LoVo (cell line): ENCODE data around the gene IGSF11.
"Not testable (repeated sequence)": the region's sequence is repeated elsewhere in the genome, so short reads cannot be mapped to it uniquely, and the experiment has no call there.

Experiments
- DNase-seq: peaks from one replicate; pipeline ENCODE4 v3.0.0-alpha.2; 2016; ENCODE audit warnings: low spot score

Gene IGSF11

DNA sequence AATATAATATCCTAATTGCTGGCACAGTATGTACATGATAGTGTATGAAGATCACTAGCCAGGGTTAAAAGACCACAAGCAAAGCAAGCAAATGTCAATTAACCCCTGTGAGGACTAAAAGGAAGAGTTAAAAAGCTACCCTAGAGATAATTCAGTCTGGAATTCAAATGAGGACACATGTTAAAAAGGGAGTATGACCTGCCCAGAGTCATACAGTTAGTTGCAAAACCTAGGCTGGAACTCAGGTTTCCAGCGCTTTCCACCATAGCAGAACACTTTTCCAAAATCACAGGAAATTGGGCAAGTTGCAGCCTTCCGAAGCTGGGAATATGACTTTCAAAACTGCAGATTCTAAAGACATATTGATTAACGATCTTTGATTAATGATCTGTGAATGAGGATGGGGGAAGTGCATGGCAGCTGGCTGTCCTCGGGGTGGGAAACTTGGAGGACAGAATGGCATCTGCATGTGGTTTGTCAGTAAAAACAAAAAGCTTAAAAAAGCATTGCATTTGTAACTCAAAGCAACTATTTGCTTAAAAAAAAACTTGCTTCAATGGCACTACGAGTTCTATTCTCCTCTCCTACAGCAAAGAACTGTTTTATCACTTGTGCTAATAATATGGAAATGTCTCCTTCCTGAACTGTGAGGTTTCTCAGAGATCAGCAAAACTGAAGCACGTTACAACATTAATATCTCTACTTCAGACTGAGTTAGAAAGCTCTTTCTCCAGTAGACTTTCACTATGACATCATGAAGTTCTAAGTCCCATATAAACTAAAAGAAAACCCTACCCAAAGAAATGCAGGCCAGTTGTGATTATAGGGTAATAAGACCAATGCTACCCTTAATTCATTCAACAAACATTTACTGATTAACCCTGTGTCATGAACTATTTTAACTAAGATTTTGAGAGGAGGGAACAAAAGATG is 46.2 kb downstream of the IGSF11 start:
- no peak for DNase-seq

DNA sequence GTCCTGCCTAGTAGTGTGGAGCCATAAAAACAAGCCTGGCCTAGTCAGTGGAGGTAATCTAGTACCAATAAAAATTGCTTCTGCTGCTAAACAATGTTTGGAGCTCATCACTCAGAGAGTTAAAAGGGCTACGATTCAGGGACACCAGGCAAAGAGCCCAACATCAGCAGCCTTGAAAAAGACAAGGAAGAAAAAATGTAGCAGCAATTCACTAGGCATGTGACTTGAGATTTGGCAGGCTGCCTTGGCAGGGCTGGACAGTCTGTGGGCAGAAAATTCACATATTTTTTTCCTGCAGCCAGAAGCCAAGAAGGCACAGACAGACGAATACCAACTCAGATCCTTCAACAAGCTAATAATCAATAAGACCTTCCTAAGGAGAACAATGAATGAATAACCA is 47.2 kb downstream of the IGSF11 start:
- no peak for DNase-seq

DNA sequence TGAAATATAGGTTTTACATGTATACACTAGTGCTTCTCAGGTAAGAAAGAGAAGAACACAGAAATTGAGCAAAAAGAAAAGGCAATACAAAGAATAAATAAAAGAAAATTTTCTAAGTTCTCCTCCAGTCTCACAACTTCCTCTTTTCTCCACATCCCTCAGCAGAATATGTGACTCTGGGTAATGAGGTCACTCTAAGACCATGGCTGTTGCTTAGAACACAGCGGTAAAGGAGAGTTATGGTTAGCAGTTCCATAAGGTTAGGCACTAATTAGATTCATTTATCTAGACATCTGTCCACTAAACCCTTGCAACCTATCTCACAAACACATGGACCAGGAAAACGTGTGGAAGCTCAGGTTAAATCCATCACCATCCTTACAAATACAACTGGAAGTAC is 47.9 kb downstream of the IGSF11 start:
- no peak for DNase-seq

DNA sequence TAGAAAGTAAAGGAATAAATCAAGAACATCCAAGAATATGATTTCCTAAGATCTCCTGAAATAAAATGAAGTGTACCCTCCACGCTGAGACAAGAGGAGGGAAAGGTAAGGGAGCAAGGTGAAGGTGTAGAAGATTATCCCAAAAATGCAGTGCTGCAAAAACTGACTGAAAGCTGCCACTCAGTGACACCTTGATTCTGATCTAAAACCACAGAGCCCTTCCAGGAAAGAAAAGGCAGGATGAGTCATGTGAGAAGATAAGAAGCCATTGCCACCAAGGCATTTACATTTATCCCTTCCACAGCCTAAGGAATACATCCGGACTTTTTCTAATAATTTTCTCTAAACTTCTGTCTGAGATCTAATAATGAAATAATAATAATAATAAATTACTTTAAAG is 49.9 kb downstream of the IGSF11 start:
- DNase-seq: no peak

DNA sequence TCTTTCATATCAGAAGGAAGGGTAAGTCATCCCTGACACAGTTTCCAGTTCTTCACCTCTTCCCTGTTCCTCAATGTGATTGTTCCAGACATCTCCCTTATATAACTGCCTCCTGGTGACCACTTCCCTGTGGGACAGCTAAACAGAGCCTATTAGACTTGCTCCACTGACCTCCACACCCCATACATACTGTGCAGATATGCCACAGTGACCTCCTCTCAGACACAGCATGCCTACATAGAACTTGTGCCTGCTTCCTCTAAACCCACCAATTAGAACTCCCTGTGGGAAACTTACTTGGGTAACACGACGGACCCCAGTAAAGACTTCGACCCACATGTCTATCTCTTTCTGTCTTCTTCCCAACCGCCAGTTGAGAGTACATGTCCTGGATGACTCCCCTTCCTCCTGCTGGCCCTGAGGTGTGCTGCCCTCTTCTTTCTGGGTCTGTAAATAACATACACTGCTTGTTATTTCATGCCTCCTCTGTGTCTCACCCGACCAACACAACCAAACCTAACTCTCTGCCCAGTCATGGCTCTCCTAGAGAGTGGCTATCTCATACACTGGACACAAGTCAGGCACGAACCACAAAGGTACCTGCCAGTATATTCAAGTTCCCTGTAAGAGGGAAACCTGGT is 53.0 kb downstream of the IGSF11 start:
- DNase-seq: no peak

DNA sequence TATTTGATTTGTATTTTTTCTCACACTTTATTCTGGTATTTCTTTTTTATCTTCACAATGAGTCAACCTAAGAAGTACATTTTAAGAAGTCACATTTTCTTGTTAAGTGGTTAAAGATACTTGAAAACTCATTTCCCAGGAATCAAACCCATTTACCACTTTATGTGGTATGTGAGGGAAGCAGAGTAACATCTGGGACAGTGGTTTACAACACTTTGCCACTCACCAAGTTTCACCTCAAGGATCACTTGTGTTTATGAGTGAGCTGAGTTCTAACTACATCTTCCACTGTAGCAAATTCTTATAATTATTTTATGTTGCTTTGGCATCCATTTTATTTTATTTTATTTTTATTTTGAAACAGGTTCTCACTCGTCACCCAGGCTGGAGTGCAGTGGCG is 53.8 kb downstream of the IGSF11 start:
- no peak for DNase-seq

DNA sequence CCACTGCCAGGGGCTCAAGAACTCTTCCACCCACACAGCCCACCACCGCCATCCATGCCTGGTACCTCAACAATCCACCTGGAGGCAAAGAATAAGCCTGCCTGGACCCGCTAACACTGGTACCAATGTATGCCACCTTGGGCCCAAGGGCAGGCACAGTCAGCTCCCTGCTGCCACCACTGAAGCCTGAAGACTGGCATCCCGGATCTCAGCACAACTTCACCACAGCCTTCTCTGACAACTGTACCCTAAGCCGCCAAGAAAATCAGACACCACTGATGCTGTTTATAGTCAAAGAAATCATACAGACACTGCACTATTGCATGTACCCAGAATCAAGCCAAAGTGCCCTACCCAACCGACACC is 56.3 kb downstream of the IGSF11 start:
- DNase-seq: no peak

DNA sequence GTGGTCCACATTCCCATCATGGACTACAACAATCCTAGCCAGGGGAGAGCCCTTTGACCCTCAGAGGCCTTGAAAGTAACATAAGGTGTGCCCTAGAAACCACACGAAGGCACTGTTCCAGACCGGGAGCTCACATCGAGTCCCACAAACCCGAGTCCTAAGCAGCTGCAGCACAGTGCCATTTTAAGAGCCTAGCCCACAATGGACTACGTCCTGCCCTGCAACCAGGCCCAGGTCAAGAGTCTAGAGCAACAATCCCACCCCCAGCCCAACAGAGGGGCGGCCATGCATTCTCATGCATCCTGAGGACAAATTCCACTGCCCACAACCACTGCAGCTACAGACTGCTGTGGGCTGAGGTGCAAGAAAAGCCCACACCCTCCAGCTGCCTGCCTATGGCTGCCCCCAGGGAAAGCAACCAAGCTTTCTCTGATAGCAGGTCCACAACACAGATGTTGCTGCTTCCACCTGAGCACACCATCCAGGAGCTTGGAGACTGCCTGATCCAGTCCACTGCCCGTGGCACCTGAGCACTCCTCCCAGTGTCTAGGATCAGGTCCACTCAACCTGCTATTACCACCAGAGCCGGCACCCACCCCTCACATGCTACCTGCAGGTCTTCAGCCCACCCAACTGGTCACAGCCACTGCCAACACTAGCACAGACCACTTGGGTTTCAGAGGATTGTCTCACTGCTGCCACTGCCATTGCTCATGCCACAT is 56.8 kb downstream of the IGSF11 start:
- DNase-seq: no peak

DNA sequence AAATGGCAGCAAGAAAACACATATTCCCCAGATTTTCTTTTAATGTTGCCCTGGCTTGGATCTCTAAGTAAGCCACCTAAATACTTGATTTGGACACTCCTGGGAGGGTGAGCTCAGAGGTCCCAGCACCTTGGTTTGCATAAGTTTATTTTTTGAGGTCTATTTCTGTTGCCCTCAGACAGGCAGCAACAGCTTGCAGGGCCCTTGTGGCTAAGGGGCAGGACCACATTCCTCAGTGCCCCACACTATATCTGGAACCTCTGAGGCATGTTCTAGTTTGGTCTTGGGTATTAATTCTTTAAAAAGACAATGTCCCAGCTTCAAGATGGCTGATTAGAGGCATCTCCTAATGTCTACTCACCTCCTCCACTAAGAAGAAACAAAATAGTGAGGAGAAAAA is 57.5 kb downstream of the IGSF11 start:
- no peak for DNase-seq

DNA sequence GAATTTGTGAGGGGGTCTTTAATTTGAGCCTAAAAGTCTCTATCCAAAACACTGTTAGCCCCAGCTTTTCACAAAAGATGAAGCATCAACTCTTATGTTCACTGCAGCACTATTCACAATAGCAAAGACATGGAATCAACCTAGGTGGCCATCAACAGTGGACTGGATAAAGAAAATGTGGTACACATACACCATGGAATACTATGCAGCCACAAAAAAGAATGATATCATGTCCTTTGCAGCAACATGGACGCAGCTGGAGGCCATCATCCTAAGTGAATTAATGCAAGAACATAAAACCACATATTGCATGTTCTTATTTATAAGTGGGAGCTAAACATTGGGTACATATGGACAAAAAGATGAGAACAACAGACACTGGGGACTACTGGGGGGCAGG is 59.2 kb downstream of the IGSF11 start:
- not testable (repeated sequence) for DNase-seq

DNA sequence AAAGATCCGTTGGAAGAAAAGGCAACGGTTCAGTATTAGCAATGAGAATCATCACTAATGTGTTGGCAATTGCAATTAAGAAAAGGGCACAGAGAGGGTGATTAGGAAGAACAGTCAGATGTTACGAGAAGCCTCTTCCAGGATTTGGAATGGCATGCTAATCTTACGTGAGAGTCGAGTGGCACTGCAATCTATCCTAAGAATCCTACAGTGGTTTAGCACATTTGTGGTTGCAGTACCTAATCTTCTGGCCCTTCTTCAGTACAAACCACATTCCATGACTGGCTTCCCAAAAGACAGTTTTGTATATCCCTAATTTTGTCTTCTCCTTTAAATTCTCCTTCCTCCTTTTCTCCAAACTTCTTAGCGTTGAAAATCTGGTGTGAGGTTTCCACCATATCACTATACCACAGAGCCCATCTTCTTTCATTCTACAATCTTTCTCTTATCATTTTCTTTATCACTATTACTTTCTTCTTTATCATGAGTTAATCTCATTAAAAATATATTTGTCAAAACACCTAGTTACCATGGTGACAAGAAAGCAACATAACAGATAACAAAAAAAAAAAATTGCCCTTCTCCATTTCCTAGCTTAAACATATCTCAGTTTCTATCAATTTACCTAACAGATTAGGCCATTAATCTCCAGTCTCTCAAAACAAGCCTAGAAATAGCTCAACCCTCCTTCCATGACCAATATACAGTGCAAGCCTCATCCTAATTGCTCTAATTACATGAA is 60.1 kb downstream of the IGSF11 start:
- DNase-seq: no peak

DNA sequence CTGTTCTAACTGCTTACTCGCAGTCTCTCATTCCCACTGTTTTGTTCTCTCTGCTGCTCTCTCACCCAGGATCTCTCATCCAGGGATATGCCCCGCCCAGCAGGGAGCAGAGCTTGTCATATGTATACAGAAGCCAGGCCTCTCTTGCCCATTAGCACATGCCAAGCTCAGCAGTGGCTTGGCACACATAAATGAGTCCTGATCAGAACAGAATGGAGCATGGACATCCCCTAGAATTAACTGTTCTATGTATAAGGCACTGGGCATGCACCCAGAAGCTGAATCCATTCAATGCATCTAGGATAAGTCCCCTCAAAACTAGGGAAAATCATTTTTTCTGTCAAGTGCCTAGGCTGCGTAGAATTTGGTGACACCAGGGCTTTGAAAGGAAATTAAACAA is 61.6 kb downstream of the IGSF11 start:
- DNase-seq: no peak

DNA sequence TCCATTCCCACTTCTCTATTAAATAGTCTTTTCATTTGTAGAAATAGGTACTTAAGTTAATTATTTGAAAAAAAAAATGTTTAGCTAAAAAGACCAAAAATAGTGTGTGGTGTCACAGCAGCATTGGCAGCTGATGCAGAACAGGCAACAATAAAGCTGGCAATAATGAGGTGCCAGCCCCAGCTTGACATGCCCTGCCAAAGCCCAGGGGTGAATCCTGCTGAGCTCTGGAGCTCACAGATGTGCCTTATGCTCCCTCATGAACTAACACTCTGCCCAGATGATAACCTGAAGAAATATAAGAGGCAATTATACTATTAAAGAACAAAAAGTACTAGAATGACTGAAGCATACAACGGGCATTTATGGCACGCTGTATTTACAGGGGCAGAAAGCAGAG is 63.8 kb downstream of the IGSF11 start:
- DNase-seq: no peak

DNA sequence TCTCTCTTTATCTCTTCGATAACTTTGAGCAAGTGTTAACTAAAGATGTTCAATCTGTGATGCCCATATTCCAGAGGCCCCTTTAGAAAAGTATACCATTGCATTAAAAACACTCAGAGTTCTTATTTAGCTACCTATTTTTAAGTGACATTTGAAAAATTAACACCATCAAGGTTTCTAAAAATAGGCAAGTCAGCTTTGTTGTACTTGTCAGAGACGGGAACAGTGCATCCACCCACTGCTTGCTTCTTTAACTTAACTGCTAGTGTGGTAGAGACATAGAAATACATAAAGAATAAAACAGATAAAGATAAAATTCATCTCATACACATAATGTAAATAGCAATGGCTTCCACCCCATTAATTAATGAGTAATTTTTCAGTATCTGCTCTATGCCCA is 66.0 kb downstream of the IGSF11 start:
- no peak for DNase-seq

DNA sequence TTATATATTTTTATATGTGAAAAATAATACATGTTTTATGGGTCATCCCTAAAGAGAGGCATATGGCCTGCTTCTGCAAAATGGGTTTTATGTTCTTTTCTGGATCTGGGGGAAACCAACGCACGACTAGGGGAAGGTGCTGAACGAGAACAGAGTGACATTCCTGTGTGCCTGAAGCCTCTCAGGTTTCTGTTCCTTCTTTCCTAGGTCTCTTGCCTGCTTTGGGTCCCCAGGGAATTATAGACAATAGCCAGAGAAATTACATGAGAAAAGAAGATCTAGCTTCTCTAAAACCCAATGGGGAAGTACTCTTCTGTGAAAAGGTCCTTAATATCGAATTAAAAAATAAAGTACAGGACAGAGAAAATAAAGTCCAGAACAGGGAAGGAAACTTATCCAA is 66.5 kb downstream of the IGSF11 start:
- no peak for DNase-seq

DNA sequence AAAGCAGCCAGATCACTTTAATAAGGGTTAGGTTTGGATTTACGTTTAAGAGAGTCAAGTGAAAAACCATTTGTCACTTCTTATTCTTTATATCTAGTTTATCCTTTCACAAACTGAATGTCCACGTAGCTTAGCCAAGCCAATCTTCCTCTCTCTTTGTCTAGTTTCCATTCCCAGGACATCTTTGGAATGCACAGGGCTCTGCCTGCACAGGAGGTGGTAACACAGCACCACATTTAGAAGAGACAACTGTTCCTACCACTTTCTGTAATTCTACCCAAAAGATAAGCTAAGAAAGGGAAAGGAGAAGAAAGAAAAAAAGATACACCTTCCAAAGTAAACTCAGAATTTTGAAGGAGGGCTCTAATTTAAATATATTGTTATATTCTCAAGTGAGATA is 67.9 kb downstream of the IGSF11 start:
- DNase-seq: no peak

DNA sequence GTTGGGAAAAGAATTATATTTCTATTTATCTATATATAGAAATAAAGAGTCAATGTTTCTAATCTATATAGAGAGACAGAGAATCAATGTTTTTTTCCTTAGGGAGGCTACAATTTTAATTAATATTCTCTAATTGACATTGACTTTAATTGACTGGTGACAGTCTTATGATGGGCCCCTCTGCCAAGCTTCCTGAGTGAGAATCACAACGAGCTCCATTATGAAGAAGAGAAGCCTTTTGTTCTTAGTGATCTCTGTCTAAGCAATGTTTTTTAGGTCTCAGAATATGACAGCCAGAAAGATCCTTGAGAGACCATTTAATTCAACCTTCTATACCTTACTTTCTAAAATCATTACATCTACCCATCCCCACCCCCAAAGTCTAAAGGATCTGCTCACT is 70.9 kb downstream of the IGSF11 start:
- no peak for DNase-seq

DNA sequence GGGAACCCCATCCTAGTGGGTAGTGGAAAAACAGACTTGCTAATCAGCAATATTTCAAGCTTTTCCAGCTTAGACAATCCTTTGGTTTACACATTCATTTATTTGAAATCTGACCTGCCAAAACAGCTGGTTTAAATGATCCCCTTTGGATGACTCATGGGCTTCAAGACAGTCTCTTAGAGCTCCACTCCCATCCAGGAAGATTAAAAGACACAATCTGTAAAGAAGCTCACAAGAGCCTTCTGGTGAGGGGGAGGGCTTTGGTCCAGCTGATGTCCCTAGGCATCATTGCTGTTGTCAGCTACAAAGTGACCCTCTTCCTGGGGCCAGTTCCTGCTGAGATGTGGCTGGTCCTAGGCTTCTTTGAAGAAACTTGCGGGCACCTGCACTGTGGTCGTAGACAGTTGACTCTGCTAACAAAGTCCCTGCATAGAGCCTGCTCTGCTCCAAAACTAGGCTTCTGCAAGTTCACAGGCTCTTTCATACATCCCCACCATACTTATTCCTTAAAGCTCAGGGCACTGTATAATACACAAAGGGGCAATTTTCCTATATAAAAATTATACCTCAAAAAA is 73.7 kb downstream of the IGSF11 start:
- DNase-seq: no peak

DNA sequence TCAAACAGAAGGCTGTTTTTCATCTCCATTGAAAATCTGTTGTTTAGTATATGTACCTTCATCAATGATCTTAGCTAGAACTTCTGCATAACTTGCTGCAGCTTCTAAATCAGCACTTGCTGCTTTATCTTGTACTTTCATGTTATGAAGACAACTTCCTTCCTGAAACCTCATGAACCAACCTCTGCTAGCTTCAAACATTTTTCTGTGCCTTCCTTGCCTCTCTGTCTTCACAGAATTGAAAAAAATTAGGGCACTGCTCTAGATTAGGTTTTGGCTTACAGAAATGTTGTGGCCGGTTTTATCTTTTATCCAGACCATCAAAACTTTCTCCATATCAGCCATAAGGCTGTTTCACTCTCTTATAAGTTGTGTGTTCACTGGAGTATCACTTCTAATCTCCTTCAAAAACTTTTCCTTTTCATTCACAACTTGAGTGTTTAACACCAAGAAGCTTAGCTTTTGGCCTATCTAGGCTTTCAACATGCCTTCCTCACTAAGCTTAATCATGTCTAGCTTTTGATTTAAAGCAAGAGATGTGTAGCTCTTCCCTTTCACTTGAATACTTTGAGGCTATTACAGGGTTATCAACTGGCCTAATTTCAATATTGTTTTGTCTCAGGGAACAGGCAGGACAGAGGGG is 78.6 kb downstream of the IGSF11 start:
- DNase-seq: no peak

DNA sequence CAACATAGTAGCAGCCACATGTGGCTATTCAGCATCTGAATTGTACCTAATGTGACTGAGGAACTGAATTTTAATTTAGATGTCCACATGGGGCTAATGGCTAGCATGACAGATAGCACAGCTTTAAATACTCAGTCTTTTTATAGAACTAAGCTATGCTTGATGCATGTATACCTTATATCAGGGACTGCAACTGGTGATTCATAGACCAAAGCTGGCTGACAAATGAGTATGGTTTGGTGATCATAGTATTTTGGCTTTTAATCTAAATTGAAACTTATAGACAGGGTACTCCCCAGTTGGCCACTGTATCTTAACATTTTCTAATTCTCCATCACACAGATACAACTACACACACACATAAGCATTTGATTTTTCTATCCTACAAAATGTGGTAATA is 83.6 kb downstream of the IGSF11 start:
- no peak for DNase-seq

DNA sequence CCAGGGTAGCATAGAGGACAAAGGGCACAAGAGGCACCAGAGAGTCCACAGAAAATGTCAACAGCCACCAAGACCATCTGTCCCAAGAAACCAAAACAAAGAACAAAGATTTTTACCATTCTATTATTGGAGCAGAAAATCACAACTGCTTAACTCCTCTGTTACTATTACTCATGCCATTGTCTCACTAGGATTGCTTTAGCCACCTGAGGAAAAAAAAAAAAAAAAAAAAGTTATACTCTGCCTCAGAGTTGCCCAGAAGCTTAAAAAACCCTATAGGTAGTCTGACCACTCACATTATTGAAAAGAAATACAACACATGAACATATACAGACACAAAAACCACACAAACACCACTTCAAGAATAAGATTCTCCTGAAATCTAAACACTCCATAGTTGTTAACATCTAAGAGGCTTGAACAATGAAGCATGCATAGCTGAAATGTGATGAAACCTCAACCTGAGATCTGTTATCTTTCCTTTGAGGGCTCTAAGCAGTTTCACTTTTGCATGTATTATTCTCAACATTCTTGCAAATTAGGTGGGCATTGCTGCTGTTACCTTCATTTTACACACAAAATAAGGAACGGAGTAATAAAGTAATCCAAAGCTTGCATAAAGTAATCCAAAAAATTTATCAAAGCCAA is 85.4 kb downstream of the IGSF11 start:
- no peak for DNase-seq
